HEK293 (cell line): ENCODE results near the gene NECTIN1.

Experiments
- CTCF ChIA-PET: fragments of 350-600 bp; formaldehyde crosslinking; extraction: SDS; loops from one replicate; lab custom pipeline; 2021; ENCODE audit warnings: antibody characterized with exemption; lab: Yijun Ruan, JAX
- POLR2A ChIA-PET: fragments of 300-600 bp; formaldehyde crosslinking; extraction: SDS; loops from one replicate; lab custom pipeline; 2020; ENCODE audit warnings: antibody characterized with exemption, inconsistent platforms; lab: Yijun Ruan, JAX
- H3K27ac ChIP-seq: fragments of 200-500 bp; sonication (Bioruptor generic); 2 replicates; pipeline ENCODE4 v1.5.1; 2014; ENCODE audit warnings: low read depth, low read length, control low read depth, inconsistent platforms; ENCODE audit errors: extremely low read depth
- H3K36me3 ChIP-seq, 2 experiments: fragments of 200-500 bp in 1 of 2; sonication (Bioruptor generic) in 1 of 2; 1 replicate in 1 of 2; 2 replicates in 1 of 2; pipeline ENCODE4 v1.5.1; 2014 to 2017; ENCODE audit warnings: inconsistent platforms in 2 of 2, low read length in 2 of 2; ENCODE audit not compliant: control insufficient read depth in 2 of 2, insufficient read depth in 1 of 2
- H3K4me1 ChIP-seq: fragments of 200-500 bp; sonication (Bioruptor generic); 2 replicates; pipeline ENCODE4 v1.5.1; 2014; ENCODE audit warnings: mild to moderate bottlenecking, low read length, inconsistent platforms; ENCODE audit not compliant: control insufficient read depth, insufficient read depth
- H3K4me3 ChIP-seq: 2 replicates; pipeline ENCODE4 v1.5.1; 2011; ENCODE audit warnings: low read depth, mild to moderate bottlenecking, control low read depth, low read length, moderate library complexity
- H3K9me3 ChIP-seq: fragments of 200-500 bp; sonication (Bioruptor generic); 2 replicates; pipeline ENCODE4 v1.5.1; 2014; ENCODE audit warnings: low read depth, low read length, inconsistent platforms; ENCODE audit not compliant: control insufficient read depth, insufficient read depth
- BCL11B ChIP-seq: fragments of 450-650 bp; formaldehyde crosslinking; IDR thresholded peaks from 2 replicates; pipeline ENCODE4 v1.5.1; 2016; ENCODE audit warnings: low read depth, missing biosample characterization, missing genetic modification characterization
- GLIS2 ChIP-seq: fragments of 450-650 bp; formaldehyde crosslinking; IDR thresholded peaks from 2 replicates; pipeline ENCODE4 v1.5.1; 2016; ENCODE audit warnings: missing biosample characterization, missing genetic modification characterization
- KLF1 ChIP-seq: fragments of 450-650 bp; formaldehyde crosslinking; IDR thresholded peaks from 2 replicates; pipeline ENCODE4 v1.5.1; 2016; ENCODE audit warnings: missing biosample characterization, missing genetic modification characterization
- KLF16 ChIP-seq: fragments of 450-650 bp; formaldehyde crosslinking; IDR thresholded peaks from 2 replicates; pipeline ENCODE4 v1.5.1; 2017; ENCODE audit warnings: missing biosample characterization, missing genetic modification characterization
- OSR2 ChIP-seq: fragments of 450-650 bp; formaldehyde crosslinking; IDR thresholded peaks from 2 replicates; pipeline ENCODE4 v1.5.1; 2016; ENCODE audit warnings: missing biosample characterization, missing genetic modification characterization
- PATZ1 ChIP-seq: fragments of 450-650 bp; formaldehyde crosslinking; IDR thresholded peaks from 2 replicates; pipeline ENCODE4 v1.5.1; 2016; ENCODE audit warnings: missing biosample characterization, missing genetic modification characterization
- ZBTB26 ChIP-seq: fragments of 450-650 bp; formaldehyde crosslinking; optimal IDR thresholded peaks from 2 replicates; pipeline ENCODE3; 2016; ENCODE audit warnings: missing biosample characterization, mild to moderate bottlenecking, missing genetic modification characterization
- ZIC2 ChIP-seq: fragments of 450-650 bp; formaldehyde crosslinking; IDR thresholded peaks from 2 replicates; pipeline ENCODE4 v1.5.1; 2016; ENCODE audit warnings: missing biosample characterization, missing genetic modification characterization
- ZNF112 ChIP-seq: fragments of 450-650 bp; formaldehyde crosslinking; IDR thresholded peaks from 2 replicates; pipeline ENCODE4 v1.5.0; 2017; ENCODE audit warnings: missing biosample characterization, missing genetic modification characterization
- ZNF133 ChIP-seq: fragments of 450-650 bp; formaldehyde crosslinking; IDR thresholded peaks from 2 replicates; pipeline ENCODE4 v1.5.1; 2016; ENCODE audit warnings: missing biosample characterization, missing genetic modification characterization
- ZNF146 ChIP-seq: fragments of 450-650 bp; formaldehyde crosslinking; IDR thresholded peaks from 2 replicates; pipeline ENCODE4 v1.5.1; 2016; ENCODE audit warnings: missing biosample characterization, missing genetic modification characterization
- ZNF155 ChIP-seq: fragments of 450-650 bp; formaldehyde crosslinking; IDR thresholded peaks from 2 replicates; pipeline ENCODE4 v1.5.1; 2016; ENCODE audit warnings: missing biosample characterization, missing genetic modification characterization
- ZNF211 ChIP-seq: fragments of 450-650 bp; formaldehyde crosslinking; IDR thresholded peaks from 2 replicates; pipeline ENCODE4 v1.5.1; 2016; ENCODE audit warnings: low read depth, missing biosample characterization, missing genetic modification characterization
- ZNF335 ChIP-seq: fragments of 450-650 bp; formaldehyde crosslinking; conservative IDR thresholded peaks from 2 replicates; pipeline ENCODE4 v1.5.1; 2016; ENCODE audit warnings: missing biosample characterization, missing genetic modification characterization
- ZNF366 ChIP-seq: fragments of 450-650 bp; formaldehyde crosslinking; conservative IDR thresholded peaks from 2 replicates; pipeline ENCODE4 v1.5.1; 2016; ENCODE audit warnings: missing biosample characterization, missing genetic modification characterization
- ZNF426 ChIP-seq: fragments of 450-650 bp; formaldehyde crosslinking; IDR thresholded peaks from 2 replicates; pipeline ENCODE4 v1.5.1; 2017; ENCODE audit warnings: missing biosample characterization, missing genetic modification characterization, mild to moderate bottlenecking, inconsistent platforms, moderate library complexity
- ZNF513 ChIP-seq: fragments of 450-650 bp; IDR thresholded peaks from 2 replicates; pipeline ENCODE4 v1.5.1; 2018; ENCODE audit warnings: missing biosample characterization, missing genetic modification characterization
- ZNF514 ChIP-seq: fragments of 450-650 bp; formaldehyde crosslinking; IDR thresholded peaks from 2 replicates; pipeline ENCODE4 v1.5.1; 2016; ENCODE audit warnings: missing biosample characterization, missing genetic modification characterization
- ZNF555 ChIP-seq: fragments of 450-650 bp; formaldehyde crosslinking; conservative IDR thresholded peaks from 2 replicates; pipeline ENCODE4 v1.5.1; 2017; ENCODE audit warnings: missing biosample characterization, mild to moderate bottlenecking, missing genetic modification characterization, inconsistent platforms
- ZNF707 ChIP-seq: fragments of 450-650 bp; formaldehyde crosslinking; IDR thresholded peaks from 2 replicates; pipeline ENCODE4 v1.5.1; 2016; ENCODE audit warnings: missing biosample characterization, missing genetic modification characterization
- ZSCAN5A ChIP-seq: fragments of 450-650 bp; formaldehyde crosslinking; IDR thresholded peaks from 2 replicates; pipeline ENCODE4 v1.5.1; 2016; ENCODE audit warnings: missing biosample characterization, missing genetic modification characterization

Gene NECTIN1

GRCh38 chr11:119697445-119697844 is 31.6 kb downstream of the NECTIN1 start:
- ChIA-PET CTCF (no interaction called here), POLR2A (no interaction called here)
- Histone ChIP-seq H3K4me1 (no peaks in the 10 kb centered on the region), H3K36me3 (no peaks in the 10 kb centered on the region), H3K27ac (no peak overlapping the region), H3K9me3 (no peaks in the 10 kb centered on the region), H3K4me3 (no peak overlapping the region)
- no peak for TF ChIP-seq ZNF426 (tag by site-specific recombination)
- TF ChIP-seq ZNF335: no peak
- no peak for TF ChIP-seq ZNF146 (tag by site-specific recombination)
- no peak for TF ChIP-seq ZNF211 (tag by site-specific recombination)
- no peak for TF ChIP-seq ZNF133
- TF ChIP-seq KLF16 (tag by site-specific recombination): no peak
- no peak for TF ChIP-seq OSR2 (tag by site-specific recombination)
- no peak for TF ChIP-seq ZNF112
- no peak for TF ChIP-seq ZNF155 (tag by site-specific recombination)
- TF ChIP-seq ZNF513 (tag by site-specific recombination): no peak
- TF ChIP-seq ZNF366 (tag by site-specific recombination): no peak
- TF ChIP-seq GLIS2: no peak
- TF ChIP-seq PATZ1: no peak
- no peak for TF ChIP-seq ZNF514 (tag by site-specific recombination)

GRCh38 chr11:119696378-119697222 is 32.4 kb downstream of the NECTIN1 start:
- ChIA-PET CTCF (interaction anchor here (0.8 kb wide), 1 partner anchor 28 kb away, joined by 3 read pairs; no protein-coding TSS in a partner anchor), POLR2A (no interaction called here)
- H3K36me3 ChIP-seq: no peaks in the 10 kb centered on the region
- no peak overlapping the region; the same call in 1 of the 2 replicates for H3K27ac ChIP-seq
- no peaks in the 10 kb centered on the region for H3K9me3 ChIP-seq
- no peaks in the 10 kb centered on the region for H3K4me1 ChIP-seq
- TF ChIP-seq ZNF707 (tag by site-specific recombination) (no peak), ZNF555 (tag by site-specific recombination) (no peak), ZIC2 (tag by site-specific recombination) (peak; percentile 62), ZBTB26 (tag by site-specific recombination) (no peak), BCL11B (no peak), ZSCAN5A (no peak), KLF1 (tag by site-specific recombination) (peak; percentile 75)
- no peak overlapping the region for H3K4me3 ChIP-seq
